NCI-H1694 (cell line): ENCODE measurements around the gene CCDC63.

Experiments
- DNase-seq: peaks from one replicate; lab custom pipeline; 2025; lab: John Stamatoyannopoulos, UW

Gene CCDC63

DNA sequence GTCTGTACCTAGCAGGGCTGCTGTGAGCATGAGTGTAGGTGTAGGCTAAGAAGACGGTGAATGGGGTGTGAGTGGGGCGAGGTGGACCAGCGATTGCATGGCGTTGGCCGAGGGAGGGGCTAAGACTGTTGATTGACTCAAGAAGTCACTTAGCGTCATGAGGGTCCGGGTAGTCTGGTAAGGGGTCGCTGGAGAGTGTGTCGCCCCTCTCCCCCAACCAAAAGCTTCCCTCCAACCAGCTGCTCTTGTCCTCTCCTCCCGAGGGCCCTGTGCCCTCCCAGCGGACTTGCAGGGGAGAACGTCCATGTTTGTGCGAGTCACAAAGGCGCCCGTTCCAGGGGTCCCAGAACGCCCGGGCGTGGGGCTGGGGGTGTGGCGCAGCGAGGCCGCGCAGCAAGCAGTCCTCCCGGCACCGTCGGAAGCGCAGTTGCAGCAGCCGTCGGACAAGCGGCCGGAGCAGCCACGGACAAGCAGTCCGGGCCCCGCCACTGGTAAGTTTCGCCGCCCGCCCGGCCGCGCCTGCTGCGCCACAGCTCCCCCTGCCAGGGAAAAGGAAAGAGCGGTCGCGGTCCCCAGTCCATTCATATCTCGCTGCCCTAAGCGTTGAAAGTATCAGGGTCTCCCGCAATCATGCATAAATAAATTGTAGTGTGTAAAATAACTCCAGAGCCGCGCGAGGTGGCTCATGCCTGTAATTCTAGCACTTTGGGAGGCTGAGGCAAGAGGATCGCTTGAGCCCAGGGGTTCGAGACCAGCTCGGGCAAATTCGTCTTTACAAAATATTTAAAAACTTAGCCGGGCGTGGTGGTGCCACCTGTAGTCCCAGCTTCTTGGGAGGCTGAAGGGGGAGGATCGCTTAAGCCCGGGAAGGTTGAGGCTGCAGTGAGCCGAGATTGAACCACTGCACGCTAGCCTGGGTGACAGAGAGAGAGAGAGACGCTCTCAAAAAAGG, at the start of gene CCDC63:
CCDC63 (plus strand) TSS at position 373 of the 952 bp plus-strand sequence. CDS start 5,968 bp downstream, outside the sequence.
- no peak for DNase-seq

- DNase-seq: no peak
Observed at GRCh38 chr12:110798461-110798860, 48.3 kb upstream of the CCDC63 start.

DNA sequence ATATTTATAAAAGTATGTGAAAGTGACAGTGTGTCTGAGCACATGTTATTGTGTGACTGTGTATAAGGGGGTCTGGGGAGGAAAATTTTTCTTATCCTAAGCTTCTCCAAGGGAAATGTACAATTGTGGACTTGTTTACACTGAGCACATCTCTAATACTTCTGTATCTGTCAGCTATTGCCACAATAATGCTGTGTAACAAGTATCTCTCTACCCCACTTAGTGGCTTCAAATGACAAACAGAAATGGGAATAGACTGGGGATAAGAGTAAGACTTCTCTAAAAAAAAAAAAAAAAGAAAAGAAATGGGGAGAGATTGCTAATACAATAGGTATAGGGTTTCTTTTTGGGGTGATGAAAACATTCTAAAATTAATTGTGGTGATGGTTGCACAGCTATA, 44.3 kb upstream of the CCDC63 start:
- no peak for DNase-seq

DNA sequence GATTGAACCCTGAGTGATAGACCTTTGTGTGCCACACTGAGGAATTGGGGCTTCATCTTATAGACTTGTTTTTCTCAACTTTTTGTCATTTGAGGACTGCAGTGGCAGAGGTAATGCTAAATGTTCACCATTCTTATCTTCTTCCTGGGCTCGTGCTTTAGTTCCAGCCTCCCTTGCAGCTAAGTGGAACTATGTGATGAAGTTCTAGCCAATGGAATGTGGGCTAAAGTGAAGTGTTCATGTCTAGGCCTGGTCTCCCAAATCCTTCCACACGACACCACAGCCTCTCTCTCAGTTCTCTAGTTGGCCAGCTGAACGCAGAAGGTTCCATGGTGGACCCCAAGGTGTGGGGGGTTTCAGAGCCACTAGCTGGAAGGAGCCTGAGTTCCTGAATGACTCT, 42.4 kb upstream of the CCDC63 start:
- no peak for DNase-seq

GRCh38 chr12:110807640-110808039, 39.1 kb upstream of the CCDC63 start:
- DNase-seq: no peak

GRCh38 chr12:110809149-110809548, 37.6 kb upstream of the CCDC63 start:
- no peak for DNase-seq

- no peak for DNase-seq
Observed at GRCh38 chr12:110811972-110812371, 34.8 kb upstream of the CCDC63 start.

- DNase-seq: no peak
Observed at GRCh38 chr12:110813285-110813684, 33.5 kb upstream of the CCDC63 start.

- DNase-seq: no peak
Observed at GRCh38 chr12:110813756-110814155, 33.0 kb upstream of the CCDC63 start.

DNA sequence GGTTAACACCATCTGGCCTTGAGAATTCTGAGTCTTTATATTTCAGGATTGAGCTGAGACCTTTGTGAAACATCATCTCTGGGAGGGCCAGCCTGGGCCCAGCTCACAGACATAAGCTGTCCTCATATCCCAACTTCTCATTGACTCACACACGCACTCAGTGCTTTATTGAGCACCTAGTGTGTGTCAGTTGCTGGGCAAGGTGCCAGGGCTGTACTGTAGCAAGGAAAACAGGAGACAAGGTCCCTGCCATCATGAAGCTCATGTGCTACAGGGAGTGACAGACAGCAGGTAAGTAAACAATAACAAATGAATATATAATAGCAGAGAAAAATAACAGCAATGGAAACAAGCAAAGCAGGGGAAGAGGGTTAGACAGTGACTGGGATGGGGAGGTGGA, 30.5 kb upstream of the CCDC63 start:
- DNase-seq: no peak

GRCh38 chr12:110816779-110817178, 30.0 kb upstream of the CCDC63 start:
- no peak for DNase-seq

DNA sequence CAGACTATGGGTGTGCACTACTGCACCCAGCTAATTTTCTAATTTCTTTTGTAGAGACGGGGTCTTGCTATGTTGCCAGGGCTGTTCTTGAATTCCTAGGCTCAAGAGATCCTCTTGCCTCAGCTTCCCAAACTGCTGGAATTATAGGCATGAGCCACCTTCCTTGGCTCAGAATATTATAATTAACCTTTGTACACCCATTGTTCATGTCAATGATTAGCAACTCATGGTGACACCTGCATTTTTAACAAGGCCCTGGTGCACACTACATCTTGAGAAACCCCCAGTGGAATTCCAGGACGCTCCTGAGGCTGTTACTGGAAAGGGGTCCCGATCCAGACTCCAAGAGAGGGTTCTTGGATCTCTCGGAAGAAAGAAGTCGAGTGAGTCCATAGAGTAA, 28.3 kb upstream of the CCDC63 start:
- DNase-seq: no peak

DNA sequence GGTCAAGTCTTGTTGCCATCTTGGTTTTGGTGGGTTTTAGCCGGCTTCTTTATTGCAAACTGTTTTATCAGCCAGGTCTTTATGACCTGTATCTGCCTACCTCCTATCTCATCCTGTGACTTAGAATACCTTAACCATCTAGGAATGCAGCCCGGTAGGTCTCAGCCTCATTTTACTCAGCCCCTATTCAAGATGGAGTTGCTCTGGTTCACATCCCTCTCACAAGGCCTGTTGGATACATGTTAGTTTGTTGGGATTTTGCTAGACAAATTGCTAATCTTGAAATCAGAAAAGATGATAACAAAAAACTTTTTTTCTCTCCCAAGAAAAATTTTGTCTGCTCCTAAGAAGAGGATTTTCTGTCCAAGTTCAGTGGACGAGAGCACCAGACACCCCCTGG, 27.6 kb upstream of the CCDC63 start:
- DNase-seq: no peak

GRCh38 chr12:110819646-110820045, 27.1 kb upstream of the CCDC63 start:
- no peak for DNase-seq

GRCh38 chr12:110821917-110822316, 24.9 kb upstream of the CCDC63 start:
- no peak for DNase-seq

DNA sequence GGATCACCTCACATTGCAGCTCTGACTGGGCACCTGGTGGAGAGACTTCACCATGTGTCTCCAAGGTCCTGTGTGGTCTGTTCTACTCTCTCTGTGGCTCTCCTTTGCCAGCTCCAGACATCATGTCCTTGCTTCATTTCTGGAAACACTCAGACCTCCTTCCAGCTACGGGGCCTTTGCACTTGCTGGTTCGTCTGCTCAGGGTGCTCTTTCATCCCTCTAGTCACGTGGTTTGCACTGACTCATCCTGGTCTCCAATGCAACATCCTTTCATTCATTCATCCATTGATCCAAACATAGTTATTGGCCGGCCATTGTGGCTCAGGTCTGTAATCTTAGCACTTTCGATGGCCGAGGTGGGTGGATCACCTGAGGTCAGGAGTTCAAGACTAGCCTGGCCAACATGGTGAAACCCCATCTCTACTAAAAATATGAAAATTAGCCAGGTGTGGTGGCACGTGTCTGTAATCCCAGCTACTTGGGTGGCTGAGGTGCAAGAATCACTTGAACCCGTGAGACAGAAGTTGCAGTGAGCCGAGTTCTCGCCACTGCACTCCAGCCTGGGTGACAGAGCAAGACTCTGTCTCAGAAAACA, 23.9 kb upstream of the CCDC63 start:
- DNase-seq: no peak

GRCh38 chr12:110824342-110824741, 22.4 kb upstream of the CCDC63 start:
- no peak for DNase-seq

DNA sequence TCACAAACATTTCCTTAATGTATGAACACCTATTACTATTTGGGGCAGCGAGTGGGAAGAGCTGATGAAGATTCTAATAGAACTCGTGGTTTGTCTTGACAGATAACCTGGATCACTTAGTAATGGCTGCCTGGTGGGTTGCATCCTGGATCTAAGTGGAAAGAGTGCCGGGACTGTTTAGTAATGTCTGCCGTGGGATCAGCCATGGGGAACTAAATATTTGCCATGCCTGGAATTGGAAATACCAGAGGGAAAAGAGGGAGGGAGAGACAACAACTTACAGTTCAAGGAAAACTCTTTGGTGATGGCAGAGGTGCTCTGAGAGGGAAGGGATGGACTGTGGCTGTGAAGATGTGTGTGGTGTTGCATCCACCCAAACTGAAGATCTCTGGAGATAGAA, 21.3 kb upstream of the CCDC63 start:
- DNase-seq: no peak

GRCh38 chr12:110826592-110827200, 20.1 kb upstream of the CCDC63 start:
- peak; percentile 72 for DNase-seq

GRCh38 chr12:110829308-110829707, 17.5 kb upstream of the CCDC63 start:
- DNase-seq: no peak

- DNase-seq: no peak
Observed at GRCh38 chr12:110836291-110836690, 10.5 kb upstream of the CCDC63 start.

- no peak for DNase-seq
Observed at GRCh38 chr12:110841007-110841406, 5.8 kb upstream of the CCDC63 start.

DNA sequence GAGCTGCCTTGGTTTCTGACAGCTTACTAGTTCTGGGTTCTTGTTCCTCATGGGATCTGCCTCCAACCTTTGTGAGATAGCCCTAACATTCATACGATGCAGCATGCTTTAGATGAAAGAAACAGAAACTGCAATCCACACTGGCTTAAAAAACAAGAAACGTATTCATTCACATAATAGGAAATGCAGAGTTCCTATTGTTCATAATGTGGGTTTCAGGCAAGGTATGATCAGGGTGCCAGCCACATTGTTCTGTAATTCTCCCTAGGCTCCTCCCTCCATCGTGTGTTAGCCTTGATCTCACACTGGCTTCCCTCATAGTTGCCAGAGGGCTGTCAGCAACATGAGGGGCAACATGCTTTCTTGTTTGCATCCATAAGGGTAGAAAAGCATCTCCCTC, 2.7 kb upstream of the CCDC63 start:
- no peak for DNase-seq
